Measurements from ENCODE around the gene TUBA1C.

TUBA1C gene

DNA sequence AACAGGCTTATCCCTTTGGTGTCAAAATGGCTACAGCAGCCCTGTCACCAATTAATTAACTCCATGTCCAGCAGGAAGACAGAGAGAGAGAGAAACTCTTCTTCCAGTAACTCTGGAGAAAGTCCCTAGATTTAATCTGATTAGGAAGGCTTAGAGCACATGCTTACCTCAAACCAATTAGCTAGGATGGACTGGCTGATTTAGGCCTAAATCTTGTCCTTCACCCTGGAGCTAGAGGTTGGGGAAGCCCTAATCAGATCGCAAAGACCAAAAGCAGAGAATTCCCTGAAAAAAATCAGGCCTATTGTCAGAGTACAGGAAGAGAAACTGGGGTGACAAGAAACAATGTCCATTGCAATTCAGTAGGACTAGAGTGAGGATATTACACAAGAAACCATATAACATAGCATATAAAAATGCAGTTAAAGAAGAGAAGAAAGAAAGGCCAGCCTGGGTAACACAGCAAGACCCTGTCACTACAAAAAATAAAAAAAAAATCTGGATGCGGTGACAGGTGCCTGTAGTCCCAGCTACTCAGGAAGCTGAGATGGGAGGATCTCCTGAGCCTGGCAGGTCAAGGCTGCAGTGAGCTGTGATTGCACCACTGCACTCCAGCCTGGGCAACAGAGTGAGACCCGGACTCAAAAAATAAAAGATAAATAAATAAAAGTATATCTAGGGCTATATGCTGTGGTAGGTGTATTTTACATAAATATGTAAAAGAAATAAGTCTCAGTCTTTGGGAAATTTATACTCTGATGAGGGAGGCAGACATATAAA lies 41.1 kb upstream of the TUBA1C start:
- TF ChIP-seq NFIC (IDR thresholded peaks at IDR 0.05) (no peak), YY1 (IDR thresholded peaks at IDR 0.05; ENCODE audit: low read depth) (no peak), CREB1 (IDR thresholded peaks at IDR 0.05; ENCODE audit: low read depth) (no peak), ZBTB7A (IDR thresholded peaks at IDR 0.05; ENCODE audit: low read depth) (no peak), EGR1 (IDR thresholded peaks at IDR 0.05) (no peak), FOXM1 (IDR thresholded peaks at IDR 0.05; ENCODE audit: borderline replicate concordance, low read depth) (no peak), RAD21 (IDR thresholded peaks at IDR 0.05; ENCODE audit: low read depth) (no peak), TCF12 (IDR thresholded peaks at IDR 0.05; ENCODE audit: low read depth) (no peak), TAF1 (IDR thresholded peaks at IDR 0.05; ENCODE audit: low read depth) (no peak), TEAD4 (IDR thresholded peaks at IDR 0.05) (no peak), CEBPB (IDR thresholded peaks at IDR 0.05) (no peak), EP300 (IDR thresholded peaks at IDR 0.05; ENCODE audit: borderline replicate concordance) (no peak)
- TF ChIP-seq, protein P1, sequence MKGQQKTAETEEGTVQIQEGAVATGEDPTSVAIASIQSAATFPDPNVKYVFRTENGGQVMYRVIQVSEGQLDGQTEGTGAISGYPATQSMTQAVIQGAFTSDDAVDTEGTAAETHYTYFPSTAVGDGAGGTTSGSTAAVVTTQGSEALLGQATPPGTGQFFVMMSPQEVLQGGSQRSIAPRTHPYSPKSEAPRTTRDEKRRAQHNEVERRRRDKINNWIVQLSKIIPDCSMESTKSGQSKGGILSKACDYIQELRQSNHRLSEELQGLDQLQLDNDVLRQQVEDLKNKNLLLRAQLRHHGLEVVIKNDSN (IDR thresholded peaks at IDR 0.05) = no peak
- TF ChIP-seq, protein P2, sequence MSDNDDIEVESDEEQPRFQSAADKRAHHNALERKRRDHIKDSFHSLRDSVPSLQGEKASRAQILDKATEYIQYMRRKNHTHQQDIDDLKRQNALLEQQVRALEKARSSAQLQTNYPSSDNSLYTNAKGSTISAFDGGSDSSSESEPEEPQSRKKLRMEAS (IDR thresholded peaks at IDR 0.05) = no peak

DNA sequence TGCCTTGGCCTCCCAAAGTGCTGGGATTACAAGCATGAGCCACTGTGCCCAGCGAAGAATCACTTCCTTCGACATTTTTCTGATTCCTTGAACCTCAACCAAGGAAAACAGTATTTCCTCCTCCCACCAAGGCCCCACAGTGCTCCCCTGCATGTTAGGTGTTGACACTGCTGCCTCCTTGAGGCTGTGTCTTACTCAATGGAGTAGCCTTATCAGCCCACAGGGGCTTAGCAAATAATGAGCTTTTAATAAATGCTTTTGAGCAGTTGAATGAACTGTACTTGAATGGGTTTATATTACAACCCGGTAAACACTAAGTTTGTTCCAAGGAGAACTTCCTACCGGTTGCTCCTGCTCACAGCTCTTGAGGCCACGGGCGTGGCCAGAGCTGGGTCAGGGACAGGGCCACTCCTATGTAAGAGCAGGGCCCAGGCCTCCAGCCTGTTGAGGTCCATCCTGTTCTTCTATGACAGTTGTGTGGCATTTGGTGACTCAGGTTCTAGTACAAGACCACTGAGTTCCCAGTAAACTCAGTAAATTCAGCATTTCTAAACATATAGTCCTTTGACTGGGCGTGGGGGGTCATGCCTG lies 39.2 kb upstream of the TUBA1C start:
- no peak for TF ChIP-seq CREB1 (IDR thresholded peaks at IDR 0.05; ENCODE audit: low read depth)
- TF ChIP-seq RAD21 (IDR thresholded peaks at IDR 0.05; ENCODE audit: low read depth) = peak; percentile 13; the same call in 1 of the 2 replicates

DNA sequence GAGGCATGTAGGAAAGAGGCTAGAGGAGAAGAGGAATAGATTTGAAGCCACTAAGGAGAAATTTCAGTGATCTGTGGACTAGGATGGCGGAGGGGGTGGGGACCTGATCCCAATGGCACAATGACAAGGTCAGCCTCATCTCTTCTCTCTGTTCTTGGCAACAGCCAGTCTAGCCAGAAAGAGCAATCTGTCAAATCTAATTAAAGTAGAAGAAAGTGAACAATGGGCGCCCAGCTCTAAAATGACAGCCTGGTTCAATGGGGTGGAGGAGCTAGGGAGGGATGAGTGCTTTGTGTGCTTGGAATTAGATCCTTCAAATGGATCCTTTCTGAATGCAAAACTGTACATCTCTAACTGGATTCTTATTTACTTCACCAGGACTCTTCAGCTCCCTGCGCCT lies 37.2 kb upstream of the TUBA1C start:
- TF ChIP-seq YY1 (IDR thresholded peaks at IDR 0.05; ENCODE audit: low read depth) (no peak), EGR1 (IDR thresholded peaks at IDR 0.05) (no peak), NFIC (IDR thresholded peaks at IDR 0.05) (no peak), CREB1 (IDR thresholded peaks at IDR 0.05; ENCODE audit: low read depth) (no peak), TEAD4 (IDR thresholded peaks at IDR 0.05) (no peak), ZBTB7A (IDR thresholded peaks at IDR 0.05; ENCODE audit: low read depth) (no peak), TCF12 (IDR thresholded peaks at IDR 0.05; ENCODE audit: low read depth) (no peak), TAF1 (IDR thresholded peaks at IDR 0.05; ENCODE audit: low read depth) (no peak), FOXM1 (IDR thresholded peaks at IDR 0.05; ENCODE audit: borderline replicate concordance, low read depth) (no peak), RAD21 (IDR thresholded peaks at IDR 0.05; ENCODE audit: low read depth) (no peak), EP300 (IDR thresholded peaks at IDR 0.05; ENCODE audit: borderline replicate concordance) (no peak), CEBPB (IDR thresholded peaks at IDR 0.05) (no peak)
- TF ChIP-seq, protein P1 (IDR thresholded peaks at IDR 0.05) = no peak
- TF ChIP-seq, protein P2 (IDR thresholded peaks at IDR 0.05) = no peak
- TF ChIP-seq, protein P3, sequence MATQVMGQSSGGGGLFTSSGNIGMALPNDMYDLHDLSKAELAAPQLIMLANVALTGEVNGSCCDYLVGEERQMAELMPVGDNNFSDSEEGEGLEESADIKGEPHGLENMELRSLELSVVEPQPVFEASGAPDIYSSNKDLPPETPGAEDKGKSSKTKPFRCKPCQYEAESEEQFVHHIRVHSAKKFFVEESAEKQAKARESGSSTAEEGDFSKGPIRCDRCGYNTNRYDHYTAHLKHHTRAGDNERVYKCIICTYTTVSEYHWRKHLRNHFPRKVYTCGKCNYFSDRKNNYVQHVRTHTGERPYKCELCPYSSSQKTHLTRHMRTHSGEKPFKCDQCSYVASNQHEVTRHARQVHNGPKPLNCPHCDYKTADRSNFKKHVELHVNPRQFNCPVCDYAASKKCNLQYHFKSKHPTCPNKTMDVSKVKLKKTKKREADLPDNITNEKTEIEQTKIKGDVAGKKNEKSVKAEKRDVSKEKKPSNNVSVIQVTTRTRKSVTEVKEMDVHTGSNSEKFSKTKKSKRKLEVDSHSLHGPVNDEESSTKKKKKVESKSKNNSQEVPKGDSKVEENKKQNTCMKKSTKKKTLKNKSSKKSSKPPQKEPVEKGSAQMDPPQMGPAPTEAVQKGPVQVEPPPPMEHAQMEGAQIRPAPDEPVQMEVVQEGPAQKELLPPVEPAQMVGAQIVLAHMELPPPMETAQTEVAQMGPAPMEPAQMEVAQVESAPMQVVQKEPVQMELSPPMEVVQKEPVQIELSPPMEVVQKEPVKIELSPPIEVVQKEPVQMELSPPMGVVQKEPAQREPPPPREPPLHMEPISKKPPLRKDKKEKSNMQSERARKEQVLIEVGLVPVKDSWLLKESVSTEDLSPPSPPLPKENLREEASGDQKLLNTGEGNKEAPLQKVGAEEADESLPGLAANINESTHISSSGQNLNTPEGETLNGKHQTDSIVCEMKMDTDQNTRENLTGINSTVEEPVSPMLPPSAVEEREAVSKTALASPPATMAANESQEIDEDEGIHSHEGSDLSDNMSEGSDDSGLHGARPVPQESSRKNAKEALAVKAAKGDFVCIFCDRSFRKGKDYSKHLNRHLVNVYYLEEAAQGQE (IDR thresholded peaks at IDR 0.05; ENCODE audit: low read depth) = no peak

DNA sequence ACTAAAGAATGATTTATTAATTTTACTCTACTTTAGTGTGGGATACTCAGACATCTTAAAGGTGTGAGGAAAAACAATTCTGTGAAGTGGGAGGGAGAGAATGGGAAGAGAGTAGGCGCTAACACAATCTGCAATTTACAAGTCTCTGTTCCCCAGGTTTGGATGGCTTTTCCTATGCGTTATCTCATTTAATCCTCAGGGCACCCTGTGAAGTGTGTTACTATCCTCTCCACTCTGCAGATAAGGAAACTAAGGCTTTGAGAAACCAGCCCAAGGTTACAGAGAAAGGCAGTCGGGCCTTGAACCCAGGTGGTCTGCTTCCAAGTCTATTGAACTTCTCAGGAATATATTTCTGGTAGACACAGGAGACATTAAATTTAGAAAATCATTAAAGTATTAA lies 36.2 kb upstream of the TUBA1C start:
- TF ChIP-seq RAD21 (IDR thresholded peaks at IDR 0.05; ENCODE audit: low read depth) (no peak), TEAD4 (IDR thresholded peaks at IDR 0.05) (no peak), EGR1 (IDR thresholded peaks at IDR 0.05) (no peak), YY1 (IDR thresholded peaks at IDR 0.05; ENCODE audit: low read depth) (no peak), TCF12 (IDR thresholded peaks at IDR 0.05; ENCODE audit: low read depth) (no peak), CREB1 (IDR thresholded peaks at IDR 0.05; ENCODE audit: low read depth) (no peak), NFIC (IDR thresholded peaks at IDR 0.05) (no peak), EP300 (IDR thresholded peaks at IDR 0.05; ENCODE audit: borderline replicate concordance) (no peak), TAF1 (IDR thresholded peaks at IDR 0.05; ENCODE audit: low read depth) (no peak), CEBPB (IDR thresholded peaks at IDR 0.05) (no peak)
- TF ChIP-seq, protein P1 (IDR thresholded peaks at IDR 0.05) = no peak
- TF ChIP-seq, protein P3 (IDR thresholded peaks at IDR 0.05; ENCODE audit: low read depth) = no peak
